ENCODE measurements around the gene WAPL.

GRCh38 chr10:86446440-86446839 lies 75.2 kb downstream of the WAPL start:
- TF ChIP-seq EZH2phosphoT487 (IDR thresholded peaks at IDR 0.05; ENCODE audit: borderline replicate concordance, low read depth, low read length): no peak
- TF ChIP-seq CTCF (conservative IDR thresholded peaks at IDR 0.05; ENCODE audit: low read length): no peak
